ENCODE data around the gene MINDY4B.

DNA sequence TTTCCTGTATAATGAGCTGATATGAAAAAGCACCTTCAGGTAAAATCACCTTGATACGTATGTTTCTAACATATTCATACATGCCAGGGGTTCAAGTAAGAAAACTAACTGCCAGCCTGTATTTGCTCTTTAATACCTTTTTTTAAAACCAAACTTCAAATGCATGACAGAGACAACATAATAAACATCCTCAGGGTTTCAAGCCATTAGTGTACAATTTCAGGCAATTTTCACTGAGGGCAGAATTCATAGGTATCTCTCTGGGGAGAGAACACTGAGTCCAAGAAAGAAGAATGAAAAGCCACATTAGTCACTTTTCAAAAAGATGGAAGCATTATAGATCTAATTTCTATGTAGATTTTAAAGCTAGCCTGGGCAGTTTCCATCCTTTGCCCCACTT, 26.9 kb downstream of the MINDY4B start:
- no peak for TF ChIP-seq GABPA (IDR thresholded peaks at IDR 0.05; ENCODE audit: low read depth)
- TF ChIP-seq, protein P1, sequence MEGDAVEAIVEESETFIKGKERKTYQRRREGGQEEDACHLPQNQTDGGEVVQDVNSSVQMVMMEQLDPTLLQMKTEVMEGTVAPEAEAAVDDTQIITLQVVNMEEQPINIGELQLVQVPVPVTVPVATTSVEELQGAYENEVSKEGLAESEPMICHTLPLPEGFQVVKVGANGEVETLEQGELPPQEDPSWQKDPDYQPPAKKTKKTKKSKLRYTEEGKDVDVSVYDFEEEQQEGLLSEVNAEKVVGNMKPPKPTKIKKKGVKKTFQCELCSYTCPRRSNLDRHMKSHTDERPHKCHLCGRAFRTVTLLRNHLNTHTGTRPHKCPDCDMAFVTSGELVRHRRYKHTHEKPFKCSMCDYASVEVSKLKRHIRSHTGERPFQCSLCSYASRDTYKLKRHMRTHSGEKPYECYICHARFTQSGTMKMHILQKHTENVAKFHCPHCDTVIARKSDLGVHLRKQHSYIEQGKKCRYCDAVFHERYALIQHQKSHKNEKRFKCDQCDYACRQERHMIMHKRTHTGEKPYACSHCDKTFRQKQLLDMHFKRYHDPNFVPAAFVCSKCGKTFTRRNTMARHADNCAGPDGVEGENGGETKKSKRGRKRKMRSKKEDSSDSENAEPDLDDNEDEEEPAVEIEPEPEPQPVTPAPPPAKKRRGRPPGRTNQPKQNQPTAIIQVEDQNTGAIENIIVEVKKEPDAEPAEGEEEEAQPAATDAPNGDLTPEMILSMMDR (IDR thresholded peaks at IDR 0.05; ENCODE audit: insufficient read depth, low read length): no peak
